ENCODE results near the gene EYS. TPM values are rescaled to one million over a fixed set of nuclear protein-coding genes. Genes with fewer than 3 reads are reported as not detected.

EYS gene
- total RNA-seq, 3 donors from 2014 or later: 1.3 to 2.9 TPM; not detected in 1

DNA sequence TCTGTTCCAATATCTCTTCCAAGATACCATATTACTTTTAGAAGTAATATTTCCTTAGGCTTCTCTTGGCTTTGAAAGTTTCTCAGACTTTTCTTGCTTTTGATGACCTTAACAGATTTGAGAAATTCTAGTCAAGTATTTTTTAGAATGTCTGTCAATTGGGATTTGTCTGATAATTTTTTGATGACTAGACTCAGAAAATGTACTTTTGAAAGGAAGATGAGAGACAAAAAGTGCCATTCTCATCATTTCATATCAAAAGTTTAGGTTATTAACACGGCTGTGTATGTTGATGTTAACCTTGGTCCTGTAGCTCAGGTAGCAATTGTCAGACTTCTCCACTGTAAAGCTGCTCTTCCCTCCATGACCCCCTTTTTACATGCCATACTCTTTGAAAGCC lies 651.5 kb downstream of the EYS start:
- intact Hi-C loops (cut with DNase I; ENCODE audit: low total_unique reads): loop anchor here (5.0 kb wide), 1 partner anchor 372 kb away; no protein-coding TSS in a partner anchor
- Histone ChIP-seq H3K27me3 (no peaks in the 10 kb centered on the region), H3K36me3 (no peaks in the 10 kb centered on the region), H3K27ac (no peak overlapping the region), H3K9me3 (no peaks in the 10 kb centered on the region), H3K4me1 (no peaks in the 10 kb centered on the region), H3K4me3 (no peak overlapping the region)
- no peak for DNase-seq (ENCODE audit: low spot score in 2 of 2)
- TF ChIP-seq POLR2AphosphoS5 (IDR thresholded peaks at IDR 0.05) (no peak), POLR2A (IDR thresholded peaks at IDR 0.05) (no peak)
- TF ChIP-seq, protein P1, sequence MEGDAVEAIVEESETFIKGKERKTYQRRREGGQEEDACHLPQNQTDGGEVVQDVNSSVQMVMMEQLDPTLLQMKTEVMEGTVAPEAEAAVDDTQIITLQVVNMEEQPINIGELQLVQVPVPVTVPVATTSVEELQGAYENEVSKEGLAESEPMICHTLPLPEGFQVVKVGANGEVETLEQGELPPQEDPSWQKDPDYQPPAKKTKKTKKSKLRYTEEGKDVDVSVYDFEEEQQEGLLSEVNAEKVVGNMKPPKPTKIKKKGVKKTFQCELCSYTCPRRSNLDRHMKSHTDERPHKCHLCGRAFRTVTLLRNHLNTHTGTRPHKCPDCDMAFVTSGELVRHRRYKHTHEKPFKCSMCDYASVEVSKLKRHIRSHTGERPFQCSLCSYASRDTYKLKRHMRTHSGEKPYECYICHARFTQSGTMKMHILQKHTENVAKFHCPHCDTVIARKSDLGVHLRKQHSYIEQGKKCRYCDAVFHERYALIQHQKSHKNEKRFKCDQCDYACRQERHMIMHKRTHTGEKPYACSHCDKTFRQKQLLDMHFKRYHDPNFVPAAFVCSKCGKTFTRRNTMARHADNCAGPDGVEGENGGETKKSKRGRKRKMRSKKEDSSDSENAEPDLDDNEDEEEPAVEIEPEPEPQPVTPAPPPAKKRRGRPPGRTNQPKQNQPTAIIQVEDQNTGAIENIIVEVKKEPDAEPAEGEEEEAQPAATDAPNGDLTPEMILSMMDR (IDR thresholded peaks at IDR 0.05): no peak

DNA sequence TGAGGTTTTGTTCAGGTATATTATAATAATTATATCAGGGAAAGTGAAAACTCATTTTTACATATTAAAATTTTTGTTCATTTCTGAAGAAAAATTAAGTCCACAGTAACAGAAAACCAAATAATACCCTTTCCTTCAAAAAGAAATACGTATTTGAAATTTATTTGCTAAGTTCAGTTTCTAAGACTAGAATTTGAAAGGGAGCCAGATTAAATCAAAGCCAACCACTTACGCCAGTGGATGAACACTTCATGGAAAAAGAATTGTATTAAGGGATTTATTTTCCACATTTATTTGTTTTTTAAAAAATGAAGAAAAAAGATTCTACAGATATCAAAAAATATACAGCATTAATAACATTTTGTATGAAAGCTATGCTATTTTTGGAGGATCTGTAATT lies 654.4 kb downstream of the EYS start:
- Histone ChIP-seq H3K27me3 (no peaks in the 10 kb centered on the region), H3K27ac (no peak overlapping the region), H3K9me3 (no peaks in the 10 kb centered on the region), H3K4me3 (no peak overlapping the region), H3K36me3 (no peaks in the 10 kb centered on the region), H3K4me1 (no peaks in the 10 kb centered on the region)
- TF ChIP-seq POLR2AphosphoS5 (IDR thresholded peaks at IDR 0.05) (no peak), POLR2A (IDR thresholded peaks at IDR 0.05) (no peak)
- TF ChIP-seq, protein P1 (IDR thresholded peaks at IDR 0.05): no peak
- DNase-seq (ENCODE audit: low spot score in 2 of 2): no peak
- intact Hi-C loops (cut with DNase I; ENCODE audit: low total_unique reads): no loop called here

DNA sequence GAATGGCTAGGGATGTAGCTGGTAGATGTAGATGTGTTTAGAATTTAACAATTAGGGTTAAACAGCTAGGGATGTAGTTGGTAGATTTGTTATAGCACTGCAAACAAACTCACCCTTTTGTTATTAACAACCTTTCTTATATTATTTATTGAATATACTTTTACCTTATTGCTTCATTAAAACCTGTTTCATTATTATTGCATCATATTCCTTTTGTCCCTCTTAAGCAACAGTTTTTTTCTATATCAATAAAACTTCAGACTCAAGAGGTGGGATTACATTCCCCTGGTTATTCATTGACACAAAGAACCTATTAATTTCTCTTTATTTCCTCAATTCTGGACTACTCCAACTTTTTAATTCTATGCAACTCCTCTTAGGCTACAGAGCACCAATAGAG lies 661.2 kb downstream of the EYS start:
- H3K4me3 ChIP-seq: no peak overlapping the region
- H3K4me1 ChIP-seq: no peaks in the 10 kb centered on the region
- H3K36me3 ChIP-seq: no peaks in the 10 kb centered on the region
- no peak overlapping the region for H3K27ac ChIP-seq
- TF ChIP-seq POLR2A (IDR thresholded peaks at IDR 0.05): no peak
- TF ChIP-seq, protein P1 (IDR thresholded peaks at IDR 0.05): no peak
- no peak for TF ChIP-seq POLR2AphosphoS5 (IDR thresholded peaks at IDR 0.05)
- intact Hi-C loops (cut with DNase I; ENCODE audit: low total_unique reads): no loop called here
- DNase-seq (ENCODE audit: low spot score in 2 of 2): no peak
- no peaks in the 10 kb centered on the region for H3K27me3 ChIP-seq
- H3K9me3 ChIP-seq: no peaks in the 10 kb centered on the region

DNA sequence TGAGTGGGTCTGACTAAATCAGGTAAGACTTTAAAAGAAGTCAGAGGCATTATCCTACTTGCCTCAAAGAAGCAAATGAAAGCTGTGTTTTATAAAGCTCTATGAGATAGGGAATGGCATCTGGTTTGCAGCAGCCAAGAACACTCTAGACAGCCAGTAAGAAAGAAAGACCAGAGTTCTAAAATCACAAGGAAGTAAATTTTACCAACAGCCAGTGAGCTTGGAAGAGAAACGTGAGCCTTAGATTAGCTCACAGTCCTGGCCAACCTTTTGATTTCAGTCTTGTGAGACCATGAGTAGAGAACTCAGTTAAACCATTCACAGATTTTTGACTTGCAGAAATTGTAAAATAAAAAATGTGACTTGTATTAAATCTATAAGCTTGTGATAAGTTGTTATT lies 693.0 kb downstream of the EYS start:
- Histone ChIP-seq H3K9me3 (no peaks in the 10 kb centered on the region), H3K27me3 (no peaks in the 10 kb centered on the region), H3K4me3 (no peak overlapping the region), H3K27ac (no peak overlapping the region), H3K4me1 (no peaks in the 10 kb centered on the region), H3K36me3 (no peaks in the 10 kb centered on the region)
- intact Hi-C loops (cut with DNase I; ENCODE audit: low total_unique reads): no loop called here
- TF ChIP-seq, protein P1 (IDR thresholded peaks at IDR 0.05): no peak
- TF ChIP-seq POLR2A (IDR thresholded peaks at IDR 0.05): no peak
- TF ChIP-seq POLR2AphosphoS5 (IDR thresholded peaks at IDR 0.05): no peak
- no peak for DNase-seq (ENCODE audit: low spot score in 2 of 2)

DNA sequence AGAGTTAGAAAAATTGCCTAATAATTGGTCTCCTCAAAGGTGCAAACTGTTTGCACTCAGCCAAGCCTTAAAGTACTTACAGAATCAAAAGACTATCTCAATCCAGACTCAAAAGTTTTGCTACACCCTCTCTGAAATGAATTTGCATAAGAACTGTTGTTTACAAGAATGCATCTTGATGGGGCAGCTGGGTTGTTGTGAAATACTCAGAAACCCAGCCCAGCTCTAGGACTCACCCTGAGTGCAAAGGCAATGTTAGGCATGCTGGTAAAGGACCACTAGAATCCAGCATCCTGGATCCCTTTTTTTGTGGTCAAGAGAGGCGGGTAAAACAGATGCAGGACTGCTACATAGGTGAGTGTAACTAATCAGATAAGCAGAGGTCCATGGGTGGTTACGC lies 700.2 kb downstream of the EYS start:
- DNase-seq (ENCODE audit: low spot score in 2 of 2): no peak
- no peaks in the 10 kb centered on the region for H3K9me3 ChIP-seq
- H3K4me3 ChIP-seq: no peak overlapping the region
- H3K36me3 ChIP-seq: no peaks in the 10 kb centered on the region
- no peak overlapping the region for H3K27ac ChIP-seq
- intact Hi-C loops (cut with DNase I; ENCODE audit: low total_unique reads): no loop called here
- TF ChIP-seq POLR2AphosphoS5 (IDR thresholded peaks at IDR 0.05): no peak
- no peak for TF ChIP-seq POLR2A (IDR thresholded peaks at IDR 0.05)
- TF ChIP-seq, protein P1 (IDR thresholded peaks at IDR 0.05): no peak
- H3K4me1 ChIP-seq: no peaks in the 10 kb centered on the region
- no peaks in the 10 kb centered on the region for H3K27me3 ChIP-seq

Data from breast epithelium (tissue), 4 donors.